ENCODE data around the gene NPAT.
"Not testable (repeated sequence)": the region's sequence is repeated elsewhere in the genome, so short reads cannot be mapped to it uniquely, and the experiment has no call there.

DNA sequence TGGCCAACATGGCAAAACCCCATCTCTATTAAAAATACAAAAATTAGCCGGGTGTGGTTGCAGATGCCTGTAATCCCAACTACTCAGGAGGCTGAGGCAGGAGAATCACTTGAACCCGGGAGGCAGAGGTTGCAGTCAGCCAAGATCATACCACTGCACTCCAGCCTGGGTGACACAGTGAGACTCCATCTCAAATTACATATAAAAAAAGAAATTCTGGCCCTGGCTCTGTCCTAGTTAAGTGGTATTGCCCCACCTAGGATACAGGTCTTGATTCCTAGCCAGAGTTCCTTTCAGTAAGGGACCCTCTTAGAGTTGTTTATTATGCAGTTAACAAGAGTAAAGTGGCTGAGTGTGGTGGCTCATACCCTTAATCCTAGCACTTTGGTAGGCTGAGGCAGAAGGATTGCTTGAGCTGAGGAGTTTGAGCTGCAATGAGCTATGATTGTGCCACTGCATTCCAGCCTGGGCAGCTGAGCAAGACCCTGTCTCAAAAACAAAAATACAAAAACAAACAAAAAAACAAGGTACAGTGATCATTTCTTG lies 89.4 kb downstream of the NPAT start:
- TF ChIP-seq, protein P1, sequence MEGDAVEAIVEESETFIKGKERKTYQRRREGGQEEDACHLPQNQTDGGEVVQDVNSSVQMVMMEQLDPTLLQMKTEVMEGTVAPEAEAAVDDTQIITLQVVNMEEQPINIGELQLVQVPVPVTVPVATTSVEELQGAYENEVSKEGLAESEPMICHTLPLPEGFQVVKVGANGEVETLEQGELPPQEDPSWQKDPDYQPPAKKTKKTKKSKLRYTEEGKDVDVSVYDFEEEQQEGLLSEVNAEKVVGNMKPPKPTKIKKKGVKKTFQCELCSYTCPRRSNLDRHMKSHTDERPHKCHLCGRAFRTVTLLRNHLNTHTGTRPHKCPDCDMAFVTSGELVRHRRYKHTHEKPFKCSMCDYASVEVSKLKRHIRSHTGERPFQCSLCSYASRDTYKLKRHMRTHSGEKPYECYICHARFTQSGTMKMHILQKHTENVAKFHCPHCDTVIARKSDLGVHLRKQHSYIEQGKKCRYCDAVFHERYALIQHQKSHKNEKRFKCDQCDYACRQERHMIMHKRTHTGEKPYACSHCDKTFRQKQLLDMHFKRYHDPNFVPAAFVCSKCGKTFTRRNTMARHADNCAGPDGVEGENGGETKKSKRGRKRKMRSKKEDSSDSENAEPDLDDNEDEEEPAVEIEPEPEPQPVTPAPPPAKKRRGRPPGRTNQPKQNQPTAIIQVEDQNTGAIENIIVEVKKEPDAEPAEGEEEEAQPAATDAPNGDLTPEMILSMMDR (IDR thresholded peaks at IDR 0.05; ENCODE audit: poor library complexity): not testable (repeated sequence)
- not testable (repeated sequence) for TF ChIP-seq EZH2phosphoT487 (IDR thresholded peaks at IDR 0.05; ENCODE audit: low read depth, severe bottlenecking, unreplicated experiment); EZH2 (IDR thresholded peaks at IDR 0.05; ENCODE audit: borderline replicate concordance)

Data from hepatocyte (in vitro differentiated cells).